HS-27A (cell line): ENCODE measurements around the gene TTC3.

Experiments
- DNase-seq: peaks from one replicate; pipeline ENCODE4 v3.0.0-alpha.2; 2012; ENCODE audit warnings: low read depth, missing footprints

TTC3 gene

GRCh38 chr21:37153196-37153934 lies 80.3 kb downstream of the TTC3 start:
- DNase-seq: no peak

DNA sequence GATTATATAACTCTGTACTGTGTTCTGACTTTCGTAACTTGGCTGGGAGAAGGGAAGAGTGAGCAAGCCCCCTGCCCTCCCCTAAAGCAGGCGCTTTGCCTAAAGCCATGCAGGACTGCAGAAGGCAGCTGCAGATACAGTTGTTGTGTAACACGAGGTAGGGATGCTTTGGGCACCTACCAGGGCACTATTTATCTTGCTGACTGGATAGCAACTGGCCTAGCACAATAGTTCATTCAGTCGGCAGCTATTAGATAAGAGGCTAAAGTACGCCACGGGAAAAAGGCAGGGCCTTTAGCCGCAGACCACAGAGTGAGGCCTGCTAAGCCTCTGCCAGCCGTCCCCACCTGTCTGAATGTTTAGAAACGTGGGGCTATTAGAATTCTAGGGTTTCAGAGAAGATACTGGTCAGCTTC lies 80.9 kb downstream of the TTC3 start:
- no peak for DNase-seq

DNA sequence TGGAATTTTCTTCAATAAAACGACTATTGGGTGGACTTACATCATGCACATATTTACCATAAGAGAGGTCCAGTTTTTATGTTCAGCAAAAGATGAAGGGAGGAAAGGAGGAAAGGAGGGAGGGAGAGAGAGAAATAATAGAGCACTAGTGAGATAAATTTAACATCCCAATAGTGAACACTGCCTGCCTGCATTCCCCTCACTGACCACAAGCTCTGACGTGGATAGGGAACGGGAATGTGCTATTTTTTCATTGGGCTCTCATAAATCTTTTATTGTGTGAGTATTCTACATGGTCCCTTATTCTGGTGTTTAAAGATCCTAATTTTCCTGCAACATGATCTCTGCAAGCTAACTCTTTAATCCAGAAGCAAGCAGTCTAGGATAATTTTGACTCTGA lies 82.1 kb downstream of the TTC3 start:
- no peak for DNase-seq

DNA sequence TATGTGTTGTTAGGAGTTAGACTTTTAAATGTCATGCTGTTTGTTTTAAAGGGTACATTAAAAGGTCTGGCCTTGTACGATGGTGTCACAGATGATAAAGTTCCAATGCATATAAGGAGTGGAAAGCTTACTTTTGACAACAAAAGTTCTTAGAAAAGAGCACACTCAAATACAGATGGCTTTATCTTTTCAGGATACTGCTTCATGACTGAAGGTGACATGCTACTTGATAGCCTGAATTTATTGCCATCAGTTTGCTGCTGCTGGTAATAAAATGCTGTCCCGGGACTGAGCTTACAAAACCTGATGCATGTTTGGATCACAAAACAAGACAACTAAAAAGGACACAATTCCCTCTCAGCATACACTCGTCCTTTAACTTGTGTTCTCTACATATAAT lies 84.9 kb downstream of the TTC3 start:
- no peak for DNase-seq

DNA sequence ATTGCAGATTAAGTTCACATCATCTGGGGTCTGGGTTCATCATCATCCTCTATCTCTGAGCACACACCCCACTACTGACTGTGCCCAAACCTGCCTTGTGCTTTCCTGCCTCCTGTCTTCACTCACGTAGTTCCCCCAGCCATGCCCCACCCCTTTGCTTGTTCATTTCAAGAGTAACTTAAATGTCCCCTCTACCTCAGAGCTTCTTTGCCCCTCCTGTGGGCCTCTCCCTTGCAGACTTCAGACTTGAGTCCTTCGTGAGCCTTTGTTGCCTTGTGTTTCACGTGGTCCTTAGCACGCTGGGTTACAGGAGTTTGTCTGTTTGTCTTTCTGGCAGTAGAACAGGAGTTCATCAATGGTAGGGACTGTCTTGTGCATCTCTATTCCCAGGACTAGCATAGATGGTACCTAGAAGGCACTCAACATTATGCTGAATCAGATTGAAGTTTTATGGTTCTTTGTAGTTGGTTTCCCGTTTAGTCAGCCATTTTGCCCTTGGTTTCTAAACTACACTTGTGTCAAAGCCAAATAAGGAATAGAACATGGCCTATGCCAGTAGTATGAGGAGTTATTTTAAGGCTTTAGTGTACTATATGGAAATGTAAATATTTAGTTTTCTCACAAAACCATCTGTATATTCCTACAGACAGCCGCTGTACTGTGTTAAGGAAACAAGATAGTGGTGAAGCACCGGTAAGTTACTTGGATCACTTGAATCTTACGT lies 86.2 kb downstream of the TTC3 start:
- no peak for DNase-seq

DNA sequence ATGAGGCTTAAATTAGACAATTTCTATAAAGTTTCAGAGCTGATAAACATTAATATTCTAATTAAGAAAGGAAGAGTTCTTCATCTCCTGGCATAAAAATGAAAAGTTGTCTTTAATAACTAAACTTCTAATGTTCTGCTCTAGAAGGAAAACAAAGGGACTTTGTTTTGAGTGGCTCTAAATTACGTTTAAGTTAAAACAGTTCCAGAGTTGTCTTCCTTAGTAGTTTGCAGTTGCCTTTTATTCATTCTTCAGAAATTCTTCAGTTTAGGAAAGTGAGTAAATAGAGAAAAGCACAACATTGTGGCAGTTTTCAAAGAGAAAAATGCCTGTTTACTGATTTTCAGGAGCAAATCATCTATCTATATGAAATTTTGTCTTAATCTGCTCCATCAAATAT lies 86.9 kb downstream of the TTC3 start:
- DNase-seq: no peak

GRCh38 chr21:37164742-37165141 lies 91.7 kb downstream of the TTC3 start:
- DNase-seq: no peak

DNA sequence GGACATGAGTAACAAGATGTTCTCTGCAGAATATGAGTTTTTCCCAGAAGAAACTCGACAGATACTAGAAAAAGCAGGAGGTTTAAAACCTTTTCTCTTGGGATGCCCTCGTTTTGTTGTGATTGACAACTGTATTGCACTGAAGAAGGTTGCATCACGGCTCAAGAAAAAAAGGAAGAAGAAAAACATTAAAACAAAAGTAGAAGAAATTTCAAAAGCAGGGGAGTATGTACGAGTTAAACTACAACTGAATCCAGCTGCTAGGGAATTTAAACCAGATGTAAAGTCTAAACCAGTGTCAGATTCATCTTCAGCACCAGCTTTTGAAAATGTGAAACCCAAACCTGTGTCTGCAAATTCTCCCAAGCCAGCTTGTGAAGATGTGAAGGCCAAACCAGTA lies 92.5 kb downstream of the TTC3 start:
- no peak for DNase-seq

GRCh38 chr21:37166733-37167132 lies 93.7 kb downstream of the TTC3 start:
- DNase-seq: peak; percentile 4

GRCh38 chr21:37168666-37169065 lies 95.6 kb downstream of the TTC3 start:
- DNase-seq: no peak

GRCh38 chr21:37172646-37173045 lies 99.6 kb downstream of the TTC3 start:
- no peak for DNase-seq

GRCh38 chr21:37176716-37177115 lies 103.7 kb downstream of the TTC3 start:
- DNase-seq: no peak

DNA sequence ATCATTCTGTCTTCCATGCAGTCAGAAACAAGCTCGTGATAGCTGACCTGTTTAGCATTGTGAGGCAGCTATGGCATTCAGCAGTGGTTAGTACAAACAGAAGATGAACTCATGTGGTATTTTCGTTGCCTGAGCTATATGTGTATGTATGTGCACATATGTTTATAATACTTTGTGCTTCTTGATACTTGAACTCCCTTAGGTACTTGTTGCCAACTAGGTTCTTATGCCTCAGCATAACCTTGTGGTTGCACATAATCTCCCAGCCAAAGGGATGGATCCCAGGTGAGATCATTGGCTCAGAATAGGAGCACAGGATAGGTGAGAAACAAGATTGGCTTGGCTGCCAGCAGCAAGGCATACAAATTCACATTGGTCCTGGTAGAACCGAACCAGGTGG lies 108.0 kb downstream of the TTC3 start:
- no peak for DNase-seq

- DNase-seq: no peak
Observed at GRCh38 chr21:37182222-37182621, 109.2 kb downstream of the TTC3 start.

DNA sequence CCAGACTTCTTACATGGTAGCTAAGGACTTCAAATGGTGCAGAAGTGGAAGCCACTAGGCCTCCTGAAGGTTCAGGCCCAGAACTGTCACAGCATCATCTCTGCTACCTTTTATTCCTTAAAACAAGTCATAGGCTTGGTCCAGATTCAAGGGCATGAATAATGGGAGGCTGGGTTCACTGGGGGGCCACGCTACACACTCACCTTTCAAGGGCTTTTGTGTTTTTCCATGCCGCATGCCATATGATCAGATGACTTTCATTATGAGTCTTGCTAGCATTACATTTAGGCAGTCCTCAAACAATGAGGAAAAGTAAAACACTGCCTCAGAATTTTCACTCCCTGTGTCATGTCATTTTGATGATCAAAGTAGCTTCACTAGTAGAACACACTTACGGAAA lies 110.7 kb downstream of the TTC3 start:
- DNase-seq: no peak

- DNase-seq: no peak
Observed at GRCh38 chr21:37184784-37185593, 111.9 kb downstream of the TTC3 start.

GRCh38 chr21:37186983-37187382 lies 113.9 kb downstream of the TTC3 start:
- no peak for DNase-seq

GRCh38 chr21:37188825-37189224 lies 115.8 kb downstream of the TTC3 start:
- no peak for DNase-seq

DNA sequence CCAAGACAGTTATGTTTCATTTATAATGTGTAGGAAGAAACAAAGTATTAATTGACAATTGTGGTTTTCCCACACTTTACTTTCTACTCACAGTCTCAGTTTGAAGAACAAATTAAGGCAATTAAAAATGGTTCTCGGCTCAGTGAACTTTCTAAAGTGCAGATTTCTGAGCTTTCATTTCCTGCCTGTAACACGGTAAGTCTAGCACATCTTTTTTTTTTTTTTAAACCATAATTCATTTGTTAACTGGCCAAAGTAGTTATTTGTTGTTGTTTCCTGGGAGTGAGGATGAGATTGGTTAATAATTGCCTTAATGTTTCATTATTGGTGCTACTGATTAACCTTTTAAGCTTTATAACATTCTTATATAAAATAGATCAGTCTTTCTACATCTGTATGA lies 119.0 kb downstream of the TTC3 start:
- DNase-seq: no peak

GRCh38 chr21:37193006-37193405 lies 120.0 kb downstream of the TTC3 start:
- no peak for DNase-seq

DNA sequence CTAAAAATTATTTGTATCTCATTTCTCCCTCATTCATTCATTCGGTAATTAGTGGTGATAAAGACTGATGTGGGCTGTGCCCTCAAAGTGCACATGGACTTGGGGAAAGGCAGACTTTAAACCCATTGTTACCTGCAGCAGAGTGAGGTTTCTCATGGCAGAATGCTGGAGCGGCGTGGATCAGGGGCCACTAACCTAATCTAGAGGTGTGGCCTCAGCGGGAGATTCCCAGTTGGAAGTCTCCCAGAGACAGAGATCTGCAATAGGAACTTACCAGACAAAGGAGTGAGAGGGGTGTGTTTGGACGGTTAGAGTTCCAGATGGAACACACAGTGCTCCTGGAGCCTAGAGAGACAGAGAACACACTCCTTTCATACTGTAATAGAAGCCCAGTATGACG lies 120.6 kb downstream of the TTC3 start:
- DNase-seq: no peak

- no peak for DNase-seq
Observed at GRCh38 chr21:37195059-37195458, 122.0 kb downstream of the TTC3 start.

DNA sequence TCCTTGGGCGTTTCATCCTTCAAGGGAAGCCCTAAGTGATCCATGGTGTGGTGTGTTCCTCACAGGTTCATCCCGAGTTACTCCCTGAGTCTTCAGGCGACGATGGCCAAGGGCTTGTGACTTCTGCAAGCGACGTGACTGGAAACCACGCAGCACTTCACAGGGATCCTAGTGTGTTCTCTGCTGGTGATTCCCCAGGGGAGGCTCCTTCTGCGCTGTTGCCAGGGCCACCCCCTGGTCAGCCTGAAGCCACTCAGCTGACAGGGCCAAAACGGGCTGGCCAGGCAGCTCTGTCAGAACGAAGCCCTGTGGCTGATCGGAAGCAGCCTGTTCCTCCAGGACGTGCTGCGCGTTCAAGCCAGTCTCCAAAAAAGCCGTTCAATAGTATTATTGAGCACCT lies 122.6 kb downstream of the TTC3 start:
- no peak for DNase-seq
